Panc1 (cell line): Measurements from ENCODE around the gene TSHZ1.

Source experiments
- CTCF ChIP-seq: fragments of 450-650 bp; IDR thresholded peaks from 2 replicates; pipeline ENCODE4 v1.5.1; 2017; ENCODE audit warnings: mild to moderate bottlenecking
- POLR2AphosphoS5 ChIP-seq: IDR thresholded peaks from 2 replicates; pipeline ENCODE4 v1.6.1; 2012; ENCODE audit warnings: mild to moderate bottlenecking, low read depth, low read length, moderate library complexity
- REST ChIP-seq, 2 experiments: IDR thresholded peaks; 2 replicates each; pipeline ENCODE4 v1.6.1; 2011 to 2012; ENCODE audit warnings: low read depth in 2 of 2, control low read depth in 1 of 2, low read length in 1 of 2, mild to moderate bottlenecking in 1 of 2, moderate library complexity in 1 of 2; ENCODE audit not compliant: insufficient read depth in 1 of 2
- SIN3A ChIP-seq: IDR thresholded peaks from 2 replicates; pipeline ENCODE4 v1.6.1; 2012; ENCODE audit warnings: low read depth, mild to moderate bottlenecking, low read length, moderate library complexity, borderline replicate concordance; ENCODE audit not compliant: insufficient read depth

DNA sequence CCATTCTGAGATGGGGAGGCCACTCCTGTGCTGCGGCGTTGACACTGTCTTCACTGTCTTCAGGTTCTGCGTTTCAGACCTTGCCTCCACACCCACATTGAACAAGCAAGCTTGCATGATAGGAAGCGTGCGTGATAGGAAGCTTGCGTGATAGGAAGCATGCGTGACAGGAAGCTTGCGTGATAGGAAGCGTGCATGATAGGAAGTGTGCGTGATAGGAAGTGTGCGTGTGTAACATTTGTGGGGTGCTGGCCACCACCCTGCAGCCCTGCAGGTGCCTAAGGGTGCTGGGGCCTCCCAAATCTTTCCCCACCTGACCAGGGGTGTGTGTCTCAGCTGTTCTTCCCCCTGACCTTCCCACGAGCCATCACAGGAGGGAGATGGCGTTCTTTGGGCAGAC, 25.3 kb downstream of the TSHZ1 start:
- TF ChIP-seq CTCF = no peak
- TF ChIP-seq REST (IDR thresholded peaks at IDR 0.05; ENCODE audit: insufficient read depth in 1 of 2, low read depth in 2 of 2, low read length in 1 of 2) = no peak
- no peak for TF ChIP-seq SIN3A
- TF ChIP-seq POLR2AphosphoS5 = no peak
